ENCODE measurements around the gene PAF1. TPM values are rescaled to one million over a fixed set of nuclear protein-coding genes. Genes with fewer than 3 reads are reported as not detected.

The PAF1 gene
- total and polyA plus RNA-seq, 10 donors: 27.4 to 51.3 (median 39.2) TPM

DNA sequence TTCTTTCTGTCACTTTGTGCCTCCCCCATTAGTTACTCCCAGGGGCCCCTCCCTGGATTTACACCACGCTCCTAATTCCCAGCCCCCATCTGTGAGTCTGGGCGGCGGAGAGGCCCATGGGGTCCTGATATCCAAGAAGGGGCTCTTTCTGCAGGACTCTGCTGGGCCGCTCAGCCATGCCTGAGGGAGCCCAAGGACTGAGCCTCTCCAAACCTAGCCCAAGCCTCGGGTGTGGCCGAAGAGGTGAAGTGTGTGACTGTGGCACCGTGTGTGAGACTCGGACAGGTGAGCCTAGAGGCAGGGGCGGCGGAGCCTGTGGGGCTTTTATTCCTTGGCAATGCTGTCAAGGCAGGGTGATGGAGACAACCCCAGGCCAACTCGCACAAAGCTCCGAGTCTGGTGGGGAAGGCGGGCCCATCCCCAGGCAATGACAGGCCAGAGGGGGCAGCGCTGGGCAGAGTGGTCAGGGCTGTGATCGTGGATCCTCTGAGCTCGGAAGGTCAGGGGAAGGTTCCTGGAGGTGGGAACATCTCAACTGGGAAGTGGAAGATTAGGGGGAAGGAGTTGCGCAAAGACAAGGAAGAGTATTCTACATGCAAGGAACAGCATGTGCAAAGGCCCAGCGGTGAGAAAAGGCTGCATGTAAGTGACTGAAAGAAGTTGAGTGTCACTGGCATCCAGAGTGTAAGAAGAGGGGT lies 23.2 kb upstream of the PAF1 start:
- DNase-seq: peak; percentile 87
- TF ChIP-seq POLR2A (IDR thresholded peaks at IDR 0.05) (no peak), POLR2AphosphoS5 (IDR thresholded peaks at IDR 0.05) (peak in 2 of 3 donors; percentile 17 to 22)
- TF ChIP-seq, protein P1, sequence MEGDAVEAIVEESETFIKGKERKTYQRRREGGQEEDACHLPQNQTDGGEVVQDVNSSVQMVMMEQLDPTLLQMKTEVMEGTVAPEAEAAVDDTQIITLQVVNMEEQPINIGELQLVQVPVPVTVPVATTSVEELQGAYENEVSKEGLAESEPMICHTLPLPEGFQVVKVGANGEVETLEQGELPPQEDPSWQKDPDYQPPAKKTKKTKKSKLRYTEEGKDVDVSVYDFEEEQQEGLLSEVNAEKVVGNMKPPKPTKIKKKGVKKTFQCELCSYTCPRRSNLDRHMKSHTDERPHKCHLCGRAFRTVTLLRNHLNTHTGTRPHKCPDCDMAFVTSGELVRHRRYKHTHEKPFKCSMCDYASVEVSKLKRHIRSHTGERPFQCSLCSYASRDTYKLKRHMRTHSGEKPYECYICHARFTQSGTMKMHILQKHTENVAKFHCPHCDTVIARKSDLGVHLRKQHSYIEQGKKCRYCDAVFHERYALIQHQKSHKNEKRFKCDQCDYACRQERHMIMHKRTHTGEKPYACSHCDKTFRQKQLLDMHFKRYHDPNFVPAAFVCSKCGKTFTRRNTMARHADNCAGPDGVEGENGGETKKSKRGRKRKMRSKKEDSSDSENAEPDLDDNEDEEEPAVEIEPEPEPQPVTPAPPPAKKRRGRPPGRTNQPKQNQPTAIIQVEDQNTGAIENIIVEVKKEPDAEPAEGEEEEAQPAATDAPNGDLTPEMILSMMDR (IDR thresholded peaks at IDR 0.05 in 8 of 11, conservative IDR thresholded peaks at IDR 0.05 in 3 of 11): peak in 1 of 11 experiments; percentile 17
- peaks cover 0 to 46% (median 13%) of the 10 kb centered on the region in 6 donors for H3K36me3 ChIP-seq
- no peaks in the 10 kb centered on the region for H3K9me3 ChIP-seq
- intact Hi-C loops (cut with DNase I; ENCODE audit: low total_unique reads): loop anchor here (10.0 kb wide), 1 partner anchor 69 kb away; the partner anchor contains the start of gene SAMD4B
- peak overlapping the region; percentile 91 to 100 (median 99) for H3K27ac ChIP-seq
- peak overlapping the region; percentile 60 to 98 (median 74) for H3K4me3 ChIP-seq
- peaks cover 0 to 4% (median 0%) of the 10 kb centered on the region in 7 donors for H3K27me3 ChIP-seq (replicated peaks in 1 of 7)
- WGBS, 5 donors: 51 to 77% (median 60%) methylated on average over 16 to 18 of the region's 18 CpGs
- H3K4me1 ChIP-seq: peaks cover 22 to 79% (median 49%) of the 10 kb centered on the region in 6 donors

DNA sequence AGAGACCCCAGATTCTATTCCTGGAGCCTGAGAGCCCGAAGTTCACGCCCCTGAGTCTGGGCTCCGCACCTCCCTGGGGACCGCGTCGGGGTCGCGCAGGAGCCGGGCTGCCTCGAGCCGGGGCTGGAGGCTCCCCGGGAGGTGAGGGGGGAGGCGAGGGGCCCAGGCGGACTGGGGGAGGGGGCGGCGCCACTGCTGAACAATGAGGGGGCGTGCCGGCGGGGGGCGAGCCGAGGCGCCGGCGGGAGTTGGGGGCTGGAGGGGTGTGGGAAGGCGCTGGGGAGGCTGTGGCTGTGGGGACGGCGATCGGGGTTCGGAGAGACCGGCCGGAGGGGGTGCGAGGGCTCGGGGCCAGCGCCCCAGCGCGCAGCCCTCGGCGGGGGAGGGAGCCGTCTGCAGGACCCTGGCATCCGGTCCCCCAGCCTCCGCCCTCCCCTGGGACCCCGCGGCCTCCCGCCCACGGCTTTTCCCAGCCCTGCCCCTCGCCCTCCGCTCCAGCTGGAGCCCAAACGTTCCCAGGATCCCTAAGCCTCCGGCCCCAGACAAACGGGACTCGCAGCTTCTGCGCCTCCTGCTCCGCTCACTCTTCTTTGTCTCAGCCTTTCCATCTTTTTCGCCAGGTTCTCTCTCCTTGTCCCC lies 22.5 kb upstream of the PAF1 start:
- DNase-seq: peak; percentile 91

DNA sequence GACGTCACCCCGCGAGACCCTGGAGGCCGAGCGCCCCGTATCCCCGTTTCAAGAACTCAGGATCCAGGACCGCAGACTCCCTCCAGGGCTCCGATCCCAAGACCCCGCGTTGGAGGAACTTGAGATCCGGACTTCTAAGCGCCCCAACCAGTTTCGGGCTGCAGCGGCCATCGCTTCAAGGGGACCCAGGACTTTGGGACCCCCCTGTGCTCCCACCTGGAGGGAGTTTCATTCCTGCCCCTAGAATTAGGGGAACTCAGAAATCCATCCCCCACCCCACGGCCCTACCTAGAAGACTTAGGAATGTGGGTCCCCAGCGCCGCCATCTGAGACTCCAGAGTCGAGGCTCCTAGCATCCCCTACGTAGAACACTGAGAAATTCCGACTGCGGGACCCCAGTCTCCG lies 22.0 kb upstream of the PAF1 start:
- Histone ChIP-seq H3K36me3 (peaks cover 2 to 46% (median 15%) of the 10 kb centered on the region in 6 donors), H3K9me3 (no peaks in the 10 kb centered on the region), H3K27me3 (replicated peaks in 1 of 7) (peaks cover 0 to 4% (median 0%) of the 10 kb centered on the region in 7 donors), H3K27ac (peak overlapping the region; percentile 91 to 100 (median 99)), H3K4me3 (peak overlapping the region; percentile 60 to 98 (median 74)), H3K4me1 (peaks cover 22 to 89% (median 57%) of the 10 kb centered on the region in 6 donors)
- DNase-seq: no peak
- WGBS, 5 donors: 0% methylated on average over 3 to 24 of the region's 24 CpGs
- TF ChIP-seq, protein P1 (IDR thresholded peaks at IDR 0.05 in 8 of 11, conservative IDR thresholded peaks at IDR 0.05 in 3 of 11): peak in 6 of 11 experiments; percentile 1 to 94 (median 54)
- no peak for TF ChIP-seq POLR2A (IDR thresholded peaks at IDR 0.05)
- intact Hi-C loops (cut with DNase I; ENCODE audit: low total_unique reads): loop anchor here (10.0 kb wide), 1 partner anchor 68 kb away; the partner anchor contains the start of gene SAMD4B

More for the DNA sequence above, 22.5 kb upstream of the PAF1 start:
- Histone ChIP-seq H3K27ac (peak overlapping the region; percentile 91 to 100 (median 99)), H3K4me3 (peak overlapping the region; percentile 60 to 98 (median 74)), H3K4me1 (peaks cover 22 to 86% (median 55%) of the 10 kb centered on the region in 6 donors), H3K9me3 (no peaks in the 10 kb centered on the region), H3K27me3 (replicated peaks in 1 of 7) (peaks cover 0 to 4% (median 0%) of the 10 kb centered on the region in 7 donors), H3K36me3 (peaks cover 0 to 46% (median 13%) of the 10 kb centered on the region in 6 donors)
- WGBS, 5 donors: 2 to 9% (median 3%) methylated on average over 24 to 54 of the region's 54 CpGs
- TF ChIP-seq POLR2A (IDR thresholded peaks at IDR 0.05): no peak
- peak in 2 of 3 donors; percentile 54 to 75 for TF ChIP-seq POLR2AphosphoS5 (IDR thresholded peaks at IDR 0.05)
- intact Hi-C loops (cut with DNase I; ENCODE audit: low total_unique reads): loop anchor here (10.0 kb wide), 1 partner anchor 69 kb away; the partner anchor contains the start of gene SAMD4B

DNA sequence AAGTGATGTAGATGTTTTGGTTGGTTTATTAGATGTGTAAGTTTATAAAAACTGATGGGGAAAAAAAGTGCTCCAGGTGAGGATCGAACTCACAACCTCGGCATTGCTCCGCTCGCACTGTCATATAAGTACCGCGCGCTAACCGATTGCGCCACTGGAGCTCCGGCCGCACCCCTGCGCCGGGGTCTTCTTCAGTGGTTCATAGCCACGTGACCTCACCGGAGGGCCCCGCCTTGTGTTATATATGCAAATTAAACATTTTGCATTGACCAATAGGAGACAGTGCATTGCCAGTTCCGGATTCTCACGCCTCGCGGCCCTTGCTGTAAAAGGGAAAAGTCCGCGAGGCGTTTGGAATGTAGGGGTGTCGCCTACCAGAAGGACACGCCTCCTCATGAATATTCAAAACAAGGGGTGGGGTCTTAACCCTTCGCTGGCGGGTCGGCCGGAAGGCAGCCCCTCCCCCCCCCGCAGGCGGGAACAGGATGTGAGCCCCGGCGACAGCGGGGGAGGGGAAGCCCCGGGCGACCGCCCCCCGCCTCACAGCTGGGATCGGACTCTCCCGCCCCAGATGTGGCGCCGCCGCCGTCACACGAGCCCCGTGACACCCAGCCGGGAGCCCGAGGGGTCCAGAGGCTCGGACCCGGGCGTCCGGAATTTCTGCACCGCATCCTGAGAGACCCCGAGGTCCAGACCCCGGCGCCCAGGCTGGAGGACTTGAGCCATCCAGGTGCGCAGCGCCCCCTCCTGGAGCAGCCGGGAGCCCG lies 21.4 kb upstream of the PAF1 start, which contains the start of gene PLEKHG2:
Gene PLEKHG2, plus strand, starts transcription at position 570 of the 767 bp plus-strand sequence. CDS start 1,418 bp downstream, outside the sequence.
- peak; percentile 98 for DNase-seq
- Histone ChIP-seq H3K4me3 (peak within 1 kb of the TSS; percentile 60 to 98 (median 74)), H3K9me3 (no peaks in the 10 kb centered on the region), H3K4me1 (peaks cover 22 to 84% (median 57%) of the 10 kb centered on the region in 6 donors), H3K27me3 (replicated peaks in 1 of 7) (peaks cover 0 to 4% (median 0%) of the 10 kb centered on the region in 7 donors), H3K27ac (peak within 1 kb of the TSS; percentile 91 to 100 (median 99)), H3K36me3 (peaks cover 4 to 46% (median 16%) of the 10 kb centered on the region in 6 donors)
- TF ChIP-seq POLR2AphosphoS5 (IDR thresholded peaks at IDR 0.05) (peak; percentile 96 to 97 (median 97)), POLR2A (IDR thresholded peaks at IDR 0.05) (peak in 2 of 3 donors; percentile 89 to 90)
- TF ChIP-seq, protein P1 (IDR thresholded peaks at IDR 0.05 in 8 of 11, conservative IDR thresholded peaks at IDR 0.05 in 3 of 11): peak in 9 of 11 experiments; percentile 0 to 91 (median 84)
- WGBS, 5 donors: 0 to 1% (median 0%) methylated on average over 33 to 60 of the region's 60 CpGs
- intact Hi-C loops (cut with DNase I; ENCODE audit: low total_unique reads): loop anchor here (10.0 kb wide), 1 partner anchor 67 kb away; the partner anchor contains the start of gene SAMD4B

All from spleen (tissue), 11 donors.